C4-2B (cell line): ENCODE results near the gene ZNF385D.

Experiments
- ZFX ChIP-seq: fragments of 450-650 bp; IDR thresholded peaks from 2 replicates; pipeline ENCODE4 v1.6.1; 2017
- TF ChIP-seq, protein P1 (sequence below): fragments of 450-650 bp; conservative IDR thresholded peaks from 2 replicates; pipeline ENCODE4 v1.5.1; 2017; ENCODE audit warnings: mild to moderate bottlenecking

DNA sequence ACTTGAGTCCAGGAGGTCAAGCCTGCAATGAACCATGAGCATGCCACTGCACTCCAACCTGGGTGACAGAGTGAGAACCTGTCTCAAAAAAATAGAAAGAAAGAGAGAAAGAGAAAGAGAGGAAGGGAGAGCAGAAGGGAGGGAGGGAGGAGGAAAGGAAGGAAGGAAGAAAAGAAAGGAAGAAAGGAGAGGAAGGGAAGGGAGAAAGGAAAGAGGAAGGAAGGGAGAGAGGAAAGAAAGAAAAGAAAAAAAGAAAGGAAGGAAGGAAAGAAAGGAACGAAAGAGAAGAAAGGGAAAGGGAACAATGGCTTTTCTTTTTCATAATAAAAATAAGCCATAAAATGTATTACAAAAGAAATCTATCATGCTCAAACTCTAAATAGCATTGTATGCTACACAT is 116.9 kb downstream of the ZNF385D start:
- no peak for TF ChIP-seq ZFX
- TF ChIP-seq, protein P1, sequence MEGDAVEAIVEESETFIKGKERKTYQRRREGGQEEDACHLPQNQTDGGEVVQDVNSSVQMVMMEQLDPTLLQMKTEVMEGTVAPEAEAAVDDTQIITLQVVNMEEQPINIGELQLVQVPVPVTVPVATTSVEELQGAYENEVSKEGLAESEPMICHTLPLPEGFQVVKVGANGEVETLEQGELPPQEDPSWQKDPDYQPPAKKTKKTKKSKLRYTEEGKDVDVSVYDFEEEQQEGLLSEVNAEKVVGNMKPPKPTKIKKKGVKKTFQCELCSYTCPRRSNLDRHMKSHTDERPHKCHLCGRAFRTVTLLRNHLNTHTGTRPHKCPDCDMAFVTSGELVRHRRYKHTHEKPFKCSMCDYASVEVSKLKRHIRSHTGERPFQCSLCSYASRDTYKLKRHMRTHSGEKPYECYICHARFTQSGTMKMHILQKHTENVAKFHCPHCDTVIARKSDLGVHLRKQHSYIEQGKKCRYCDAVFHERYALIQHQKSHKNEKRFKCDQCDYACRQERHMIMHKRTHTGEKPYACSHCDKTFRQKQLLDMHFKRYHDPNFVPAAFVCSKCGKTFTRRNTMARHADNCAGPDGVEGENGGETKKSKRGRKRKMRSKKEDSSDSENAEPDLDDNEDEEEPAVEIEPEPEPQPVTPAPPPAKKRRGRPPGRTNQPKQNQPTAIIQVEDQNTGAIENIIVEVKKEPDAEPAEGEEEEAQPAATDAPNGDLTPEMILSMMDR: no peak
